SU-DHL-6 (cell line): ENCODE measurements around the gene POLH.
A peak's percentile ranks its signal among the peaks of the same experiment; 100 is the strongest.

ENCODE experiments used
- H2AFZ ChIP-seq: fragments of 200-600 bp; sonication (generic); 2 replicates; pipeline ENCODE4 v1.6.1; 2014; ENCODE audit warnings: low read depth, mild to moderate bottlenecking, moderate library complexity, mixed read lengths, antibody characterized with exemption, low read length; ENCODE audit not compliant: severe bottlenecking
- H3F3A ChIP-seq: fragments of 200-600 bp; shearing (Covaris generic); 2 replicates; pipeline ENCODE4 v1.6.0; 2016; ENCODE audit warnings: antibody characterized with exemption, mild to moderate bottlenecking; ENCODE audit not compliant: insufficient read depth
- H3K27ac ChIP-seq: fragments of 200-600 bp; sonication (generic); 2 replicates; pipeline ENCODE4 v1.5.1; 2016; ENCODE audit warnings: low read depth, mild to moderate bottlenecking, low read length, moderate library complexity, mixed read lengths
- H3K27me3 ChIP-seq: fragments of 200-600 bp; sonication (generic), shearing (Covaris generic); 2 replicates; pipeline ENCODE4 v1.6.0; 2014; ENCODE audit warnings: mild to moderate bottlenecking, low read length
- H3K36me3 ChIP-seq: fragments of 200-600 bp; sonication (generic); 2 replicates; pipeline ENCODE4 v1.6.1; 2014; ENCODE audit warnings: mild to moderate bottlenecking, low read length, mixed read lengths
- H3K4me2 ChIP-seq: fragments of 300-600, 200-600 bp; shearing (Covaris generic), sonication (generic); 2 replicates; pipeline ENCODE4 v1.6.0; 2014; ENCODE audit warnings: low read length, low read depth, mild to moderate bottlenecking; ENCODE audit not compliant: poor library complexity, severe bottlenecking
- H3K4me3 ChIP-seq: fragments of 200-600 bp; sonication (generic); 2 replicates; pipeline ENCODE4 v1.5.1; 2014; ENCODE audit warnings: antibody characterized with exemption, low read length, mild to moderate bottlenecking, mixed read lengths; ENCODE audit not compliant: insufficient read depth, poor library complexity, severe bottlenecking
- H3K79me2 ChIP-seq: fragments of 200-600 bp; sonication (generic); 2 replicates; pipeline ENCODE4 v1.6.1; 2014; ENCODE audit warnings: mild to moderate bottlenecking, low read length, moderate library complexity; ENCODE audit not compliant: insufficient read depth
- H3K9ac ChIP-seq: fragments of 200-600 bp; sonication (generic); 2 replicates; pipeline ENCODE4 v1.7.0; 2014; ENCODE audit warnings: mild to moderate bottlenecking, low read length
- H3K9me2 ChIP-seq: fragments of 200-600 bp; sonication (generic); replicated peaks from 2 replicates; pipeline ENCODE4 v1.6.1; 2014; ENCODE audit warnings: low read length; ENCODE audit not compliant: insufficient read depth
- H3K9me3 ChIP-seq: fragments of 200-600 bp; sonication (generic); 2 replicates; pipeline ENCODE4 v1.6.1; 2014; ENCODE audit warnings: low read length, mixed read lengths; ENCODE audit not compliant: insufficient read depth
- H4K20me1 ChIP-seq: fragments of 200-600 bp; sonication (generic); 2 replicates; pipeline ENCODE4 v1.6.1; 2014; ENCODE audit warnings: low read depth, mild to moderate bottlenecking, antibody characterized with exemption, low read length, moderate library complexity, mixed read lengths
- EZH2phosphoT487 ChIP-seq: fragments of 200-600 bp; sonication (generic), shearing (Covaris generic); conservative IDR thresholded peaks from 2 replicates; pipeline ENCODE4 v1.6.1; 2018; ENCODE audit warnings: mild to moderate bottlenecking, antibody characterized with exemption, low read length, moderate library complexity, mixed read lengths
- TF ChIP-seq, protein P1 (sequence below): fragments of 200-600 bp; sonication (generic); IDR thresholded peaks from one replicate; pipeline ENCODE4 v1.5.1; 2017; ENCODE audit warnings: antibody characterized with exemption, mild to moderate bottlenecking, low read length, moderate library complexity; ENCODE audit not compliant: insufficient read depth, poor library complexity, severe bottlenecking

POLH gene

DNA sequence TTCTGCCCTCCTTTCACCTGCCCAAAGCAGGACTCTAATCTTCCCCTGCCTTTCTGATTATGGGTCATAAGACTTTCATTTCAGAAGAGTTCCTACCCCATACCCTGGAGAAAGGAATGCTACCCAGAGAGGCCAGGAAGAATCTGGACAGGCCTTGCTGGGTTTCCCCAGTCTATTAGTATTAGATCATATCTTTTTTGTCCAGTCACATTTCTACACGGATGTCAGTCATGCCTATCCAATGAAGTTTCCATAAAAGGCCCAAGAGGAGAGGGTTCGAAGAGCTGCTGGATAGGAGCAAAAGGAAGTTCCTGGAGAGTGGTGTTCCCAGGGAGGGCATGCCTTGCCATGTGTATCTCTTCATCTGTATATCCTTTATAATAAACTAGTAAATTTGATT lies 3.2 kb downstream of the POLH start:
- no peak overlapping the region for H3K9ac ChIP-seq
- peaks cover 20% of the 10 kb centered on the region for H4K20me1 ChIP-seq
- no peaks in the 10 kb centered on the region for H3K9me2 ChIP-seq
- no peaks in the 10 kb centered on the region for H3K27me3 ChIP-seq
- H3K4me2 ChIP-seq = peak overlapping the region; percentile 60
- H3K27ac ChIP-seq = no peak overlapping the region
- peaks cover 67% of the 10 kb centered on the region for H3K79me2 ChIP-seq
- TF ChIP-seq, protein P1, sequence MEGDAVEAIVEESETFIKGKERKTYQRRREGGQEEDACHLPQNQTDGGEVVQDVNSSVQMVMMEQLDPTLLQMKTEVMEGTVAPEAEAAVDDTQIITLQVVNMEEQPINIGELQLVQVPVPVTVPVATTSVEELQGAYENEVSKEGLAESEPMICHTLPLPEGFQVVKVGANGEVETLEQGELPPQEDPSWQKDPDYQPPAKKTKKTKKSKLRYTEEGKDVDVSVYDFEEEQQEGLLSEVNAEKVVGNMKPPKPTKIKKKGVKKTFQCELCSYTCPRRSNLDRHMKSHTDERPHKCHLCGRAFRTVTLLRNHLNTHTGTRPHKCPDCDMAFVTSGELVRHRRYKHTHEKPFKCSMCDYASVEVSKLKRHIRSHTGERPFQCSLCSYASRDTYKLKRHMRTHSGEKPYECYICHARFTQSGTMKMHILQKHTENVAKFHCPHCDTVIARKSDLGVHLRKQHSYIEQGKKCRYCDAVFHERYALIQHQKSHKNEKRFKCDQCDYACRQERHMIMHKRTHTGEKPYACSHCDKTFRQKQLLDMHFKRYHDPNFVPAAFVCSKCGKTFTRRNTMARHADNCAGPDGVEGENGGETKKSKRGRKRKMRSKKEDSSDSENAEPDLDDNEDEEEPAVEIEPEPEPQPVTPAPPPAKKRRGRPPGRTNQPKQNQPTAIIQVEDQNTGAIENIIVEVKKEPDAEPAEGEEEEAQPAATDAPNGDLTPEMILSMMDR = no peak
- no peak for TF ChIP-seq EZH2phosphoT487
- no peaks in the 10 kb centered on the region for H3K9me3 ChIP-seq
- peaks cover 35% of the 10 kb centered on the region for H3K36me3 ChIP-seq
- H3F3A ChIP-seq = peaks cover 32% of the 10 kb centered on the region
- H3K4me3 ChIP-seq = no peak overlapping the region
- no peak overlapping the region for H2AFZ ChIP-seq

DNA sequence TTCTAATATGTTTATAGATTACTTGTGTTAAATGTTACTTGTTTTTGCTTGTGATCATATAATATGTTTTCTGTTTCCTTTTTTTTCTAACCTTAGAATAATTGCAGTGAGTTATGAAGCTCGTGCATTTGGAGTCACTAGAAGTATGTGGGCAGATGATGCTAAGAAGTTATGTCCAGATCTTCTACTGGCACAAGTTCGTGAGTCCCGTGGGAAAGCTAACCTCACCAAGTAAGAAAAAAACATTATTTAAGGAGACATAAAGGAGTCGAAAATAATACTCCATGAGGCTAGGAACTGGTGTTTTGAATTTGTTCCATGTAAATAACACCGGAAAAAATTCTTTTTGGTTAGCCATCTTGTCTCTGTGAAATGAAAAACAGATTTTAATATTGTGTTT lies 6.9 kb downstream of the POLH start:
- no peak for TF ChIP-seq EZH2phosphoT487
- TF ChIP-seq, protein P1 = no peak
- Histone ChIP-seq H3K27me3 (no peaks in the 10 kb centered on the region), H3K4me3 (no peak overlapping the region), H3K27ac (no peak overlapping the region), H3K79me2 (peaks cover 49% of the 10 kb centered on the region), H3K36me3 (peaks cover 61% of the 10 kb centered on the region), H3K4me2 (no peak overlapping the region), H3K9ac (no peak overlapping the region), H3K9me2 (no peaks in the 10 kb centered on the region), H2AFZ (no peak overlapping the region), H4K20me1 (peaks cover 20% of the 10 kb centered on the region), H3F3A (peaks cover 33% of the 10 kb centered on the region), H3K9me3 (no peaks in the 10 kb centered on the region)

DNA sequence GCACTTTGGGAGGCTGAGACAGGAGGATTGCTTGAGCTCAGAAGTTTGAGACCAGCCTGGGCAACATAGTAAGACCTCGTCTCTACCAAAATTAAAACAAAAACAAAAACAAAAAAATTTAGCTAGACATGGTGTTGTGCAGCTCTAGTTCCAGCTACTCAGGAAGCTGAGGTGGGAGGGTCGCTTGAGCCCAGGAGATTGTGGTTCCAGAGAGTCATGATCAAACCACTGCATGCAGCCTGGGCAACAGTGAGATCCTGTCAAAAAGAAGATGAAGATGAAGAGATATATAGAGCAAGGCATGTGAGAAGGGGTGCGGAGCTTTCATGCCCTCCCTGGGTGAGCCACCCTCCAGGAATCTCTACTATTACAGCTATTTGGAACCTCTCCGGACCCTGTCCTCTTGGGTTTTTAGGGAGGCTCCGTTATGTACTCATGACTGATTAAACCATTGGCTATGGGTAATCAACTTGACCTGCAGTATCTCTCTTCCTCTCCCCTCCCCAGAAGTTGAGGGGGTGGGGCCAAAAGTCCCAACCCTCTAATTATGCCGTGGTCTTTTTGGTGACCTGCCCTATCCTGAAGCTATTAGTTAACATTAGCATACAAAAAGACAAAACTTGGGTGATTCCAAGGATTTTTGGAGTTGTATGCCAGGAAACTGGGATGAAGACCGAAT lies 9.0 kb downstream of the POLH start:
- no peaks in the 10 kb centered on the region for H3K9me3 ChIP-seq
- H3K27ac ChIP-seq = no peak overlapping the region
- H3K9ac ChIP-seq = no peak overlapping the region
- no peak overlapping the region for H3K4me2 ChIP-seq
- no peak overlapping the region for H3K4me3 ChIP-seq
- peaks cover 61% of the 10 kb centered on the region for H3K36me3 ChIP-seq
- peaks cover 22% of the 10 kb centered on the region for H3F3A ChIP-seq
- H3K27me3 ChIP-seq = no peaks in the 10 kb centered on the region
- peaks cover 7% of the 10 kb centered on the region; the same call in 1 of the 2 replicates for H4K20me1 ChIP-seq
- peaks cover 41% of the 10 kb centered on the region for H3K79me2 ChIP-seq
- no peak overlapping the region for H2AFZ ChIP-seq
- TF ChIP-seq, protein P1 = no peak
- TF ChIP-seq EZH2phosphoT487 = no peak
- H3K9me2 ChIP-seq = no peaks in the 10 kb centered on the region
